ENCODE measurements around the gene SAFB2. TPM values are rescaled to one million over a fixed set of nuclear protein-coding genes. Genes with fewer than 3 reads are reported as not detected.

Gene SAFB2
- polyA plus RNA-seq, 6 donors from 2014 or later, result 19.9 to 56.0 (median 29.3) TPM

Other genes starting within 250 kb of the SAFB2 start
- not detected for gene ZNRF4, start 167.4 kb downstream of the SAFB2 start, polyA plus RNA-seq (ENCODE audit: low read depth in 6 of 6)
- gene TINCR, start 54.8 kb downstream of the SAFB2 start, polyA plus RNA-seq (ENCODE audit: low read depth in 6 of 6), result under 1 TPM in 3 of 6 donors, not detected in 3; 0.08 to 0.32 (median 0.12) TPM
- 100 to 1,000 TPM in 1 of 6 donors, 10 to 100 TPM in 5; 18.3 to 119 (median 43.4) TPM for gene SAFB, start 307 bp upstream of the SAFB2 start, polyA plus RNA-seq (ENCODE audit: low read depth in 6 of 6)
- 100 to 1,000 TPM in 2 of 6 donors, 10 to 100 TPM in 4; 74.0 to 101 (median 86.6) TPM for gene MICOS13, start 57.7 kb upstream of the SAFB2 start, polyA plus RNA-seq (ENCODE audit: low read depth in 6 of 6)
- 1 to 10 TPM; 1.1 to 6.5 (median 2.6) TPM for gene HSD11B1L, start 58.3 kb upstream of the SAFB2 start, polyA plus RNA-seq (ENCODE audit: low read depth in 6 of 6)
- gene RPL36, start 67.5 kb upstream of the SAFB2 start, polyA plus RNA-seq (ENCODE audit: low read depth in 6 of 6), result 1,000 to 10,000 TPM; 1,207 to 2,143 (median 1,738) TPM
- gene LONP1, start 97.4 kb upstream of the SAFB2 start, polyA plus RNA-seq (ENCODE audit: low read depth in 6 of 6), result 10 to 100 TPM; 16.7 to 40.6 (median 21.7) TPM
- not detected for gene CATSPERD, start 97.9 kb upstream of the SAFB2 start, polyA plus RNA-seq (ENCODE audit: low read depth in 6 of 6)
- gene PRR22, start 162.0 kb upstream of the SAFB2 start, polyA plus RNA-seq (ENCODE audit: low read depth in 6 of 6), result under 1 TPM in 3 of 6 donors, not detected in 3; 0.25 to 0.28 (median 0.25) TPM
- 10 to 100 TPM; 27.1 to 45.2 (median 35.5) TPM for gene DUS3L, start 168.4 kb upstream of the SAFB2 start, polyA plus RNA-seq (ENCODE audit: low read depth in 6 of 6)
- gene NRTN, start 182.3 kb upstream of the SAFB2 start, polyA plus RNA-seq (ENCODE audit: low read depth in 6 of 6), result under 1 TPM in 2 of 6 donors, not detected in 4; 0.28 to 0.29 TPM
- gene FUT6, start 216.9 kb upstream of the SAFB2 start, polyA plus RNA-seq (ENCODE audit: low read depth in 6 of 6), result not detected
- not detected for gene FUT3, start 228.7 kb upstream of the SAFB2 start, polyA plus RNA-seq (ENCODE audit: low read depth in 6 of 6)
- gene FUT5, start 247.8 kb upstream of the SAFB2 start, polyA plus RNA-seq (ENCODE audit: low read depth in 6 of 6), result under 1 TPM in 1 of 6 donors, not detected in 5; 0.30 TPM